Measurements from ENCODE around the gene CKMT2.

The CKMT2 gene

GRCh38 chr5:81214848-81215247, 18.3 kb upstream of the CKMT2 start:
- in situ Hi-C loops (cut with HindIII; ENCODE audit: low sequenced_read_pairs) = no loop called here

- in situ Hi-C loops (cut with HindIII; ENCODE audit: low sequenced_read_pairs) = no loop called here
Observed at GRCh38 chr5:81216152-81216551, 17.0 kb upstream of the CKMT2 start.

DNA sequence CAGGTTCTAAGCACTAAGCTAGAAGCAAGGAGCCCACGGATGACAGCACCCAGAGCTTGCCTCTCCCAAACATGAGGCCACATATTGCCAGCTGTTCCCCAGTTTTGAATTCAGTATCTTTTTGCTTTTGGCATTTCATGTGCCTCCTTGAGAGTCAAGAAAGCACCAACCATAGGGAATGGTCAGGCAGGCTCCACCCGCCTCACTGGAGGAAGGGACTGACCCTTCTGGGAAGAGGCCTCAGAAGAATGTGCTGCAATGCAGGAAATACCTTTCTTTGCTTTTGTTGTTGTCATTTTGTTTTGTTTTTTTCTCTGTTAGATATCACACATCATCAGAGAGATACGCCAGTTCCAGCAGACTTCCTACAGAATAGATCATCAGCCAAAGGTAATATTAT, 13.7 kb upstream of the CKMT2 start:
- in situ Hi-C loops (cut with HindIII; ENCODE audit: low sequenced_read_pairs) = no loop called here

GRCh38 chr5:81222285-81222684, 10.8 kb upstream of the CKMT2 start:
- in situ Hi-C loops (cut with HindIII; ENCODE audit: low sequenced_read_pairs) = no loop called here

- in situ Hi-C loops (cut with HindIII; ENCODE audit: low sequenced_read_pairs) = no loop called here
Observed at GRCh38 chr5:81225463-81225862, 7.7 kb upstream of the CKMT2 start.

DNA sequence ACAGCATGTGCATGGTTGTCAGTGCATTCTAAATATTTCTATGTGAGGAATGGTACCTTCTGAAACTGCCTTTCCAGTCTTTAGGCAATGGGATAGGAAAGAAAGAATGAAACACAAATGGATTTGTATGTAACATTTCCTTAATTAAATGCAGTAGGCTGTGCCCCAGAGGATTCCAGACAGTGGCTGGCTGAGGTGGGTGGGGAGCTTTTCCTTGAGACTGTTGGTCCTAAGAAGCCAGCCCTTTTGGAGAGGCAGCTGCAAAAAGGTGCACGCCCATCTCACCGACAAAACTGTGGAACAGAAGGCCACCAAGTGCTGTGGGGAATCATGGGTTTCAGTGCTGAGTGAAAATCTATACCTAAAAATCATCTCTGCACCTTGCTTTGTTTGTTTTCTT, 6.8 kb upstream of the CKMT2 start:
- in situ Hi-C loops (cut with HindIII; ENCODE audit: low sequenced_read_pairs) = no loop called here

GRCh38 chr5:81226949-81227348, 6.2 kb upstream of the CKMT2 start:
- in situ Hi-C loops (cut with HindIII; ENCODE audit: low sequenced_read_pairs) = no loop called here

DNA sequence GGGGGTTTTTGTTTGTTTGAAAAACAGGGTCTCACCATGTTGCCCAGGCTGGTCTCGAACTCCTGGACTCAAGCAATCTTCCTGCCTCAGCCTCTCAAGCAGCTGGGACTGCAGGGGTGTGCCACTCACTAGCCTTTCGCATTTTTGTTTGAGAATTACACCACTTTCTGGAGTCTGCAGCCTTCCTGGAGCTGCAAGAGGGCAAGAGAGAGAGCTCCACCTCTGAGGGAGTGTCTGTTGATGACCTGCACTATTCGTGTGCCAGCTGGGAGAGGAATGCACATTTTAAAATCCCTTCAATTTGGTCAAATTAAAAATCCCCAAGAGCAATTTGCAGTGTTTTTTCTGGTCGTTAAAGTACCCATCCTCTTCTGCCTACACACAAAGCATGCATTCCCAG, 5.0 kb upstream of the CKMT2 start:
- in situ Hi-C loops (cut with HindIII; ENCODE audit: low sequenced_read_pairs) = no loop called here

DNA sequence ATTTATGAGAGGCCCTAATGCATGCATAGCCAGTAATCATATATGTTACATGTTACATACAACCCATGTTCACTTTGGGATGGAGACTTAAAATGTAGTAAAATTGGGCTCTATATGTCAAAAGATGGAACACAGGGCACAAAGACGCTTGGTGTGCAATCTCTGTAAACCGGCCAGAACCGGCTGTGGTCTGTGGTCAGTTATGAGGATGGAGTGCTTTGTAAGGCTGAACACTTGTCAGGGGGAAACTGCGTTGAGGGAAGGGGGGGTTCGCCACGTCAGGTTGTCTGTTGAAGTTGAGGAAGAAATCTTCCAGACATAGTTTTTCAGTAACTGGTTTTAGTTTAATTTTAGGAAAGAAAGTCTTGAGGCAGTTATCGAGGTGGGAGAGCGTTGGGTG, 2.7 kb upstream of the CKMT2 start:
- in situ Hi-C loops (cut with HindIII; ENCODE audit: low sequenced_read_pairs) = no loop called here

GRCh38 chr5:81232464-81233079, 550 bp upstream of the CKMT2 start:
- in situ Hi-C loops (cut with HindIII; ENCODE audit: low sequenced_read_pairs) = no loop called here

GRCh38 chr5:81234299-81234698, 1.2 kb downstream of the CKMT2 start:
- in situ Hi-C loops (cut with HindIII; ENCODE audit: low sequenced_read_pairs) = no loop called here

DNA sequence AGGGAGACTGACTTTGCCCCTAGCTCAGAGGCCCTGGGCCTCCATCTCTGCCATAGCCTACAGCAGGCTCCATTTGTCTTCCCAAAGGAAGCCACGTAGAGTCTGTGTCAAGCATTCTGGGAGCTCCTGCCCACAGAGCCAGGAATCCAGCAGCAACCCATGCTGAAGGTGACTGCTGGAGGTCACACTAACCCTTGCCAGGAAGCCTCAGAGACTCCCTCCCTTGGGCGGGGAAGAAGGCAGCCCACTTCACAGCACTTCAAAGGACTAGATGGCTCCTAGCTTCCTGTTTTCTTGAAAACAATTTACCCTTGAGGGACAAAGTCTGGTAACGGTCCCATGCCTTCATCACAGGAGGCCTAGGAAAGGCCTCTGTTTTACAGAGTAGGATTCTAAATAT, 1.7 kb downstream of the CKMT2 start:
- in situ Hi-C loops (cut with HindIII; ENCODE audit: low sequenced_read_pairs) = no loop called here

GRCh38 chr5:81235287-81236072, 2.4 kb downstream of the CKMT2 start:
- in situ Hi-C loops (cut with HindIII; ENCODE audit: low sequenced_read_pairs) = no loop called here

DNA sequence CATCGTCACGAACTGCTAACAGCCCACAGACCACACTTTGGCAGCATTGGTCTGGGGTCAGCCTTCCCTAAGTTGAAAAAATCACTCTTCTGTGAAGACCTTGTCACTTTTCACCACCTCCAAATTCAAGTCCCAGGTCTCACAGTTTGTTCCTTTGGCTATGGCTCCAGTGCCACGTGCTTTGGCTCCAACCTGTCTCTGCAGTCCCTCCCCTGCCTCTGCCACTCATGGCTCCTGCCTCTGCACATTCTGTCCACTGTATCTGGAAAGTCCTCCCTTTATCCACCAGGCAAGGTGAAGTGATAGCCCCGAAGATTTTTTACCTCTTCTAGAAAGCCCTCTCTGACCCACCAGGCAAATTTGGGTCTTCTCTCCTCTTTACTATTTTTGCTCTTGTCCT, 5.3 kb downstream of the CKMT2 start:
- in situ Hi-C loops (cut with HindIII; ENCODE audit: low sequenced_read_pairs) = no loop called here

DNA sequence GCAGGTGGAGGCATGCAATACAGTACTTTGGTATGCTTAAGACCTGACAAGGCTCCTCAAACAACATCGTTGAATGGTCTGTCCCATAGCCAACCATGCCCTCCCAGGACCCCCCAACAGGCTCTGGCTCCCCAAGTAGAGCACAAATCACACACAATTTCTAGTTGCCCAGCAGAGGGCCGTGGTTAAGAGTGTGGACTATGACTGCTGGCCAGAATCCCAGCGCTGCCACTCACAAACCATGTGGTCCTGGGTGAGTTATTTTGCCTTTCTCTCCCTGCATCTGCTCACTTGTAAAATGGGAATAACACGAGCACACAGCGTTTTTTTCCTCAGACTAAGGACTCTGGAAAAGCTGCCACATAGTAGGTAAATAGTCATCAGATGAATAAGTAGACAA, 6.5 kb downstream of the CKMT2 start:
- in situ Hi-C loops (cut with HindIII; ENCODE audit: low sequenced_read_pairs) = no loop called here

GRCh38 chr5:81241001-81241400, 7.9 kb downstream of the CKMT2 start:
- in situ Hi-C loops (cut with HindIII; ENCODE audit: low sequenced_read_pairs) = no loop called here

- in situ Hi-C loops (cut with HindIII; ENCODE audit: low sequenced_read_pairs) = no loop called here
Observed at GRCh38 chr5:81241961-81242648, 9.0 kb downstream of the CKMT2 start.

DNA sequence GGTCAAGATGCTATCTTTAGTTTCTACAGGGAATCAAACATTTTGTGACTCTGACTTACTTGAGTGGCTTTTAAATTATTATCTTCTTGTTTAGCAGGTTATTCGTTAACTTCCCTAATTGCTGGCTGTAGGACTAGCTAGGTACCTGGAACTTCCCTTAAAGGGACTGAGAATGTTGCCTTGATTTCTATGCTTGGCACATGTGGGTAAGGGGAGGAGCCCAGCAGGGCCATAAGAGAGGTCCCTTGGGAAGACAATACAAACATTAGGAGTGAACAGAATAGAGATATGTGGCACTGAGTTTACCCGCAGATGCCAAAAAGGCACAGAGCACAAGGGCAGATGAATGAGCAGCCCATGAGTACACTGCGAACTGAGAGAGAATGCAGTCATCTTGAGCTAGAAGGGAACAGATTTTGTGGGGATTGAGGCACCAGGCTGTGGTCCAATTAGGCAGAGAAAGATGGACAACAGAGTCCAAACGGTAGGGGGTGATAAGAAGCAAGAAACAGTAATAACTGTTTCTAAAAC, 9.8 kb downstream of the CKMT2 start:
- in situ Hi-C loops (cut with HindIII; ENCODE audit: low sequenced_read_pairs) = no loop called here

GRCh38 chr5:81244451-81244850, 11.3 kb downstream of the CKMT2 start:
- in situ Hi-C loops (cut with HindIII; ENCODE audit: low sequenced_read_pairs) = no loop called here

DNA sequence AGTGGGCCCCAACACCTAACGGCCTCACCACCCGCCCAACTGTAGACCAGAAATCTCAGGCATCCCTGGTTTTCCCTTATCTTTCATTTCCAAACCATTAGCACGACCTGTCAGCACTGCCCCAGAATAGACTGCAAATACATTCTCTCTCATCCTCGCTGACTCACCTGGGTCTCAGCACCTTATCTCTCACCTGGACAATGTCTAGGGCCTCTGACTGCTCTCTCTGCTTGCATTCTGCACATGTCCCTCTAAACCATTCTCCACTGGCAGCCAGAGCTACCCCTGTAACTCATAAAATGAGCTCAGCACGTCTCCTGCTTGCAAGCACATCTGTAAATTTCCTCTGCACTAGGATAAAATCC, 12.7 kb downstream of the CKMT2 start:
- in situ Hi-C loops (cut with HindIII; ENCODE audit: low sequenced_read_pairs) = no loop called here

DNA sequence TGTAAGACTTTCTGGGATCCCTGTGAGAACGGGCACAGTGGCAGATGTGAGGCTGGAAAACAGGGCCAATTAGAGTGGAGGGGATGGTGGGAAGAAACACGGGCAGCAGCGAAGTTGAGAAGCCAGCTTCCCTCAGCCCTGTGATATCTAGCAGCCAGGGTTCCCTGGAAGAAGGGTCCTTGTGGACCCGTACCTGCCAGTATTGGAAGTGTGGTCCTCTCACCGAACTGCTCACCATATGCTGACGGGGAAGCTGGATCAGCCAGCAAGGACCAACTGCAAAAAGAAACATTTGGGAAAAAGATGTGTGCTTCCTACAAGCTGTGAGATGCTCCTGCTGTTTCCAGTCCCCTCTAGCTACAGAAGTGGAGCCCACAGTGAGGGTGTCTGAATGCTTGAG, 13.6 kb downstream of the CKMT2 start:
- in situ Hi-C loops (cut with HindIII; ENCODE audit: low sequenced_read_pairs) = no loop called here

GRCh38 chr5:81247441-81247972, 14.4 kb downstream of the CKMT2 start:
- in situ Hi-C loops (cut with HindIII; ENCODE audit: low sequenced_read_pairs) = no loop called here

Measured in DLD1 (cell line).